Panc1 (cell line): ENCODE measurements around the gene SLCO1B3. TPM values are rescaled to one million over a fixed set of nuclear protein-coding genes. Genes with fewer than 3 reads are reported as not detected.

Experiments
- ATAC-seq: fragments of 200-7000 bp; cut with Tn5 transposase; 2 replicates; pipeline ENCODE4 v1.9.1; 2020; ENCODE audit warnings: mild to moderate bottlenecking, moderate library complexity
- BruUV-seq: library from RNA; stranded (reverse); fragments of 400-500 nt; replicated peaks from 2 replicates; lab custom pipeline; 2021; lab: Mats Ljungman, UMichigan
- CTCF ChIA-PET: fragments of 300-600 bp; sonication (Branson Sonifier 250); formaldehyde crosslinking; loops from one replicate; lab custom pipeline; 2022; ENCODE audit warnings: antibody characterized with exemption; lab: Charles Lee
- POLR2A ChIA-PET: fragments of 300-600 bp; sonication (Branson Sonifier 250); formaldehyde crosslinking; loops from one replicate; lab custom pipeline; 2022; ENCODE audit warnings: antibody characterized with exemption; lab: Charles Lee
- DNase-seq: peaks from one replicate; pipeline ENCODE4 v3.0.0-alpha.2; 2010; ENCODE audit warnings: low read depth, low spot score
- H3K27ac ChIP-seq: 2 replicates; pipeline ENCODE4 v1.5.1; 2011; ENCODE audit warnings: mild to moderate bottlenecking, low read length, inconsistent platforms
- H3K27me3 ChIP-seq: fragments of 200-500 bp; sonication (Bioruptor generic); 2 replicates; pipeline ENCODE4 v1.6.0; 2014; ENCODE audit warnings: low read length, inconsistent platforms; ENCODE audit not compliant: control insufficient read depth, insufficient read depth
- H3K36me3 ChIP-seq: fragments of 200-500 bp; sonication (Bioruptor generic); 2 replicates; pipeline ENCODE4 v1.5.1; 2014; ENCODE audit warnings: inconsistent platforms, mild to moderate bottlenecking, low read length, moderate library complexity; ENCODE audit not compliant: control insufficient read depth, insufficient read depth
- H3K4me1 ChIP-seq: 2 replicates; pipeline ENCODE4 v1.5.1; 2011; ENCODE audit warnings: inconsistent platforms, mild to moderate bottlenecking, low read length, moderate library complexity; ENCODE audit not compliant: control insufficient read depth, insufficient read depth
- H3K4me3 ChIP-seq, 2 experiments: 2 replicates each; pipeline ENCODE4 v1.5.1; 2011 to 2012; ENCODE audit warnings: low read depth in 2 of 2, low read length in 2 of 2, mild to moderate bottlenecking in 2 of 2, inconsistent platforms in 1 of 2, moderate library complexity in 1 of 2
- H3K9me3 ChIP-seq: fragments of 200-500 bp; sonication (Bioruptor generic); 2 replicates; pipeline ENCODE4 v1.5.1; 2014; ENCODE audit warnings: low read depth, mild to moderate bottlenecking, inconsistent platforms, low read length, moderate library complexity; ENCODE audit not compliant: control insufficient read depth, insufficient read depth
- POLR2AphosphoS5 ChIP-seq: IDR thresholded peaks from 2 replicates; pipeline ENCODE4 v1.6.1; 2012; ENCODE audit warnings: mild to moderate bottlenecking, low read depth, low read length, moderate library complexity
- SIN3A ChIP-seq: IDR thresholded peaks from 2 replicates; pipeline ENCODE4 v1.6.1; 2012; ENCODE audit warnings: low read depth, mild to moderate bottlenecking, low read length, moderate library complexity, borderline replicate concordance; ENCODE audit not compliant: insufficient read depth
- TCF7L2 ChIP-seq: IDR thresholded peaks from 2 replicates; pipeline ENCODE4 v1.6.1; 2011; ENCODE audit warnings: mild to moderate bottlenecking, low read depth, low read length, inconsistent platforms
- in situ Hi-C: cut with HindIII; loops from 2 replicates; pipeline ENCODE4 v1.10.0; 2016; ENCODE audit warnings: low sequenced_read_pairs, low pct_unique_long_range_greater_than_20kb
- intact Hi-C: fragments of 100-400 bp; cut with micrococcal nuclease; formaldehyde crosslinking; loops from one replicate; pipeline ENCODE4 v1.10.0; 2022; ENCODE audit not compliant: unreplicated experiment
- total RNA-seq: library from RNA; stranded (reverse); gene quantifications from one replicate; pipeline ENCODE4 v1.2.1, GENCODE V29; 2021; ENCODE audit not compliant: unreplicated experiment
- TF ChIP-seq, protein P1 (sequence below): fragments of 450-650 bp; IDR thresholded peaks from 2 replicates; pipeline ENCODE4 v1.5.1; 2017; ENCODE audit warnings: mild to moderate bottlenecking
- TF ChIP-seq, protein P2 (sequence below), 2 experiments: IDR thresholded peaks; 2 replicates each; pipeline ENCODE4 v1.6.1; 2011 to 2012; ENCODE audit warnings: low read depth in 2 of 2, control low read depth in 1 of 2, low read length in 1 of 2, mild to moderate bottlenecking in 1 of 2, moderate library complexity in 1 of 2; ENCODE audit not compliant: insufficient read depth in 1 of 2

SLCO1B3 gene
- total RNA-seq, 1 experiment from 2014 or later = 0.85 TPM

DNA sequence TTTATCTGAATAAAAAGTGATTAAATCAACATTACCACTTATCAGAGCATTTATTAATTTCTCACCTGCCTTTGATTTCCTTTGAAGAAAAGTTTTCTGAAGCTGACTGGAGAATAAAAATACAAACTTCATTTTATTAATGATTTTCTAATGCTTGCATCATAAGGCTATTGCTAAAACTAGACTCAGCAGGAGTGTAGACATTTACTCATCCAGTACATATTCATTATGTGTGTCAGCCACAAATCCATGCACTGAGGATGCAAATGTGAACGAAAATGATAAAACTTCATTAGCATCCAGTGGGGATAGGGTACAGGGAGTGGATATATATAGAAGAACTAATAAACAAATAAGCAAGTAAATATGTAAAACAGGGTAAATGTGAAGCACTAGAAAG is 74.6 kb downstream of the SLCO1B3 start:
- Histone ChIP-seq H3K27ac (no peak overlapping the region), H3K36me3 (no peaks in the 10 kb centered on the region), H3K27me3 (no peaks in the 10 kb centered on the region), H3K9me3 (no peaks in the 10 kb centered on the region), H3K4me3 (no peak overlapping the region), H3K4me1 (no peaks in the 10 kb centered on the region)
- in situ Hi-C loops (no loop called here), intact Hi-C loops (no loop called here)
- BruUV-seq = no TSS peak
- no peak for ATAC-seq
- CTCF ChIA-PET = no interaction called here
- POLR2A ChIA-PET = no interaction called here
- no peak for DNase-seq
- TF ChIP-seq POLR2AphosphoS5 (no peak), TCF7L2 (no peak)

DNA sequence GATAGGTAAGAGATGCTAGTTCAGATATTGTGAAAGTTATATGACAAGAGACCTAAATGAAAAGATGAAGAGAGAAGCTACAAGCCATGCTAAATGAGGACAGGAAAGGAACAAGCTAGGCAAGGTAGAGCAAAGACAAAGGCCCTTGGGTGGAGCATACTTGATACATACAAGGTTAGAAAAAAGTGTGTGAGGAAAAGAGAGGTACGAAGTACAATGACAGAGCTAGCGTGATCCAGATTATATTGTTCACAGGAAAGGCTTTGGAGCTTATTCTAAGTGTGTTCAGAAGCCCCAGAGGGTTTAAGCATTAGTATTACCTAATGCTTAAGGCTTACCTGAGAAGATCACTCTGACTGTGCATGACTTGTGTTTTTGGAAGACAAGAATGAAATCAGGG is 75.0 kb downstream of the SLCO1B3 start:
- no TSS peak for BruUV-seq
- DNase-seq (no peak), ATAC-seq (no peak)
- CTCF ChIA-PET = no interaction called here
- no peaks in the 10 kb centered on the region for H3K27me3 ChIP-seq
- TF ChIP-seq POLR2AphosphoS5 = no peak
- TF ChIP-seq, protein P1, sequence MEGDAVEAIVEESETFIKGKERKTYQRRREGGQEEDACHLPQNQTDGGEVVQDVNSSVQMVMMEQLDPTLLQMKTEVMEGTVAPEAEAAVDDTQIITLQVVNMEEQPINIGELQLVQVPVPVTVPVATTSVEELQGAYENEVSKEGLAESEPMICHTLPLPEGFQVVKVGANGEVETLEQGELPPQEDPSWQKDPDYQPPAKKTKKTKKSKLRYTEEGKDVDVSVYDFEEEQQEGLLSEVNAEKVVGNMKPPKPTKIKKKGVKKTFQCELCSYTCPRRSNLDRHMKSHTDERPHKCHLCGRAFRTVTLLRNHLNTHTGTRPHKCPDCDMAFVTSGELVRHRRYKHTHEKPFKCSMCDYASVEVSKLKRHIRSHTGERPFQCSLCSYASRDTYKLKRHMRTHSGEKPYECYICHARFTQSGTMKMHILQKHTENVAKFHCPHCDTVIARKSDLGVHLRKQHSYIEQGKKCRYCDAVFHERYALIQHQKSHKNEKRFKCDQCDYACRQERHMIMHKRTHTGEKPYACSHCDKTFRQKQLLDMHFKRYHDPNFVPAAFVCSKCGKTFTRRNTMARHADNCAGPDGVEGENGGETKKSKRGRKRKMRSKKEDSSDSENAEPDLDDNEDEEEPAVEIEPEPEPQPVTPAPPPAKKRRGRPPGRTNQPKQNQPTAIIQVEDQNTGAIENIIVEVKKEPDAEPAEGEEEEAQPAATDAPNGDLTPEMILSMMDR = no peak
- TF ChIP-seq SIN3A = no peak
- TF ChIP-seq, protein P2, sequence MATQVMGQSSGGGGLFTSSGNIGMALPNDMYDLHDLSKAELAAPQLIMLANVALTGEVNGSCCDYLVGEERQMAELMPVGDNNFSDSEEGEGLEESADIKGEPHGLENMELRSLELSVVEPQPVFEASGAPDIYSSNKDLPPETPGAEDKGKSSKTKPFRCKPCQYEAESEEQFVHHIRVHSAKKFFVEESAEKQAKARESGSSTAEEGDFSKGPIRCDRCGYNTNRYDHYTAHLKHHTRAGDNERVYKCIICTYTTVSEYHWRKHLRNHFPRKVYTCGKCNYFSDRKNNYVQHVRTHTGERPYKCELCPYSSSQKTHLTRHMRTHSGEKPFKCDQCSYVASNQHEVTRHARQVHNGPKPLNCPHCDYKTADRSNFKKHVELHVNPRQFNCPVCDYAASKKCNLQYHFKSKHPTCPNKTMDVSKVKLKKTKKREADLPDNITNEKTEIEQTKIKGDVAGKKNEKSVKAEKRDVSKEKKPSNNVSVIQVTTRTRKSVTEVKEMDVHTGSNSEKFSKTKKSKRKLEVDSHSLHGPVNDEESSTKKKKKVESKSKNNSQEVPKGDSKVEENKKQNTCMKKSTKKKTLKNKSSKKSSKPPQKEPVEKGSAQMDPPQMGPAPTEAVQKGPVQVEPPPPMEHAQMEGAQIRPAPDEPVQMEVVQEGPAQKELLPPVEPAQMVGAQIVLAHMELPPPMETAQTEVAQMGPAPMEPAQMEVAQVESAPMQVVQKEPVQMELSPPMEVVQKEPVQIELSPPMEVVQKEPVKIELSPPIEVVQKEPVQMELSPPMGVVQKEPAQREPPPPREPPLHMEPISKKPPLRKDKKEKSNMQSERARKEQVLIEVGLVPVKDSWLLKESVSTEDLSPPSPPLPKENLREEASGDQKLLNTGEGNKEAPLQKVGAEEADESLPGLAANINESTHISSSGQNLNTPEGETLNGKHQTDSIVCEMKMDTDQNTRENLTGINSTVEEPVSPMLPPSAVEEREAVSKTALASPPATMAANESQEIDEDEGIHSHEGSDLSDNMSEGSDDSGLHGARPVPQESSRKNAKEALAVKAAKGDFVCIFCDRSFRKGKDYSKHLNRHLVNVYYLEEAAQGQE (IDR thresholded peaks at IDR 0.05; ENCODE audit: insufficient read depth in 1 of 2, low read depth in 2 of 2, low read length in 1 of 2) = no peak
- no peak for TF ChIP-seq TCF7L2
- in situ Hi-C loops (no loop called here), intact Hi-C loops (no loop called here)
- POLR2A ChIA-PET = no interaction called here
- H3K4me1 ChIP-seq = no peaks in the 10 kb centered on the region
- no peak overlapping the region for H3K4me3 ChIP-seq
- H3K9me3 ChIP-seq = no peaks in the 10 kb centered on the region
- no peak overlapping the region for H3K27ac ChIP-seq
- H3K36me3 ChIP-seq = no peaks in the 10 kb centered on the region

DNA sequence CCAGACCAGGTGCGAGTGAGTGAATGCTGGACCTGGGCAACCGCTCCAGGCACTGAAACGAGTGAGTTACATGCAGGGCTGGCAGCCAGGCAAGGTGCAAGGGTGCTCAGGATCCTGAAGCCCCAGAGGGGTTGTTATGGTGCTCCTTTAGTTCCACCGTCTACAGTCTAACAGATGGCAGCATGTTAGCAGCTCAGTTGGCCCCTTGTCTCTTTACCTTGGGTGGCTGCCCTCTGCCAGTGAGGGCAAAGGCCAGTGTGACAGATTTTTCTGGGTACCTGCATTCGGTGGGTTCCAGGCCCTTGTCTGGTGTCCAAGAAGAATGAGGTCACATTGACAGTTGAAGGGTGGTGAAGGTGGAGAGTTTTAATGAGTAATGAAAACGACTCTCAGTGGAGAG is 106.8 kb downstream of the SLCO1B3 start:
- intact Hi-C loops = no loop called here
- DNase-seq (no peak), ATAC-seq (no peak)
- in situ Hi-C loops = no loop called here
- H3K27me3 ChIP-seq = no peaks in the 10 kb centered on the region
- POLR2A ChIA-PET = no interaction called here
- H3K27ac ChIP-seq = no peak overlapping the region
- H3K9me3 ChIP-seq = no peaks in the 10 kb centered on the region
- CTCF ChIA-PET = no interaction called here
- BruUV-seq = no TSS peak
- no peaks in the 10 kb centered on the region for H3K4me1 ChIP-seq
- no peak overlapping the region for H3K4me3 ChIP-seq
- H3K36me3 ChIP-seq = no peaks in the 10 kb centered on the region
- no peak for TF ChIP-seq SIN3A
- TF ChIP-seq, protein P2 (IDR thresholded peaks at IDR 0.05; ENCODE audit: insufficient read depth in 1 of 2, low read depth in 2 of 2, low read length in 1 of 2) = no peak
- no peak for TF ChIP-seq POLR2AphosphoS5
- TF ChIP-seq, protein P1 = no peak
